Fibroblast of mammary gland (primary cell): ENCODE measurements around the gene ATRN.

Experiments
- DNase-seq: peaks from one replicate; pipeline ENCODE4 v3.0.0-alpha.2; 2010; ENCODE audit warnings: low read depth
- H3K4me3 ChIP-seq: 2 replicates; pipeline ENCODE4 v1.5.1; 2011; ENCODE audit warnings: low read depth, mild to moderate bottlenecking, low read length, moderate library complexity; ENCODE audit not compliant: control insufficient read depth
- CTCF ChIP-seq: conservative IDR thresholded peaks from 2 replicates; pipeline ENCODE4 v1.5.1; 2011; ENCODE audit warnings: low read depth, low read length, inconsistent platforms; ENCODE audit not compliant: control insufficient read depth, insufficient read depth

Gene ATRN

GRCh38 chr20:3687655-3688054 is 216.8 kb downstream of the ATRN start:
- TF ChIP-seq CTCF = no peak
- peak; percentile 83 for DNase-seq
- H3K4me3 ChIP-seq = no peak overlapping the region

- H3K4me3 ChIP-seq = no peak overlapping the region
- no peak for DNase-seq
- no peak for TF ChIP-seq CTCF
Observed at GRCh38 chr20:3689978-3690377, 219.2 kb downstream of the ATRN start.

GRCh38 chr20:3690413-3690812 is 219.6 kb downstream of the ATRN start:
- TF ChIP-seq CTCF = no peak
- no peak for DNase-seq
- H3K4me3 ChIP-seq = no peak overlapping the region

GRCh38 chr20:3691306-3691705 is 220.5 kb downstream of the ATRN start:
- H3K4me3 ChIP-seq = no peak overlapping the region
- DNase-seq = no peak
- no peak for TF ChIP-seq CTCF

GRCh38 chr20:3691897-3692296 is 221.1 kb downstream of the ATRN start:
- no peak for DNase-seq
- no peak for TF ChIP-seq CTCF

GRCh38 chr20:3692706-3693294 is 222.0 kb downstream of the ATRN start:
- no peak overlapping the region for H3K4me3 ChIP-seq
- DNase-seq = no peak
- TF ChIP-seq CTCF = no peak

More at GRCh38 chr20:3691897-3692296, 221.1 kb downstream of the ATRN start:
- H3K4me3 ChIP-seq = no peak overlapping the region

GRCh38 chr20:3693376-3693775 is 222.6 kb downstream of the ATRN start:
- no peak for DNase-seq
- no peak overlapping the region for H3K4me3 ChIP-seq
- TF ChIP-seq CTCF = no peak
